Nephron progenitor cell (in vitro differentiated cells): ENCODE data around the gene ZDHHC8.

Experiments used
- DNase-seq: peaks from one replicate; pipeline ENCODE4 v3.0.0; 2021
- H3K27ac Mint-ChIP-seq: 2 replicates; pipeline ENCODE4 v1.8.0; 2021; ENCODE audit warnings: mild to moderate bottlenecking, moderate library complexity, mixed read lengths
- H3K27me3 Mint-ChIP-seq: 2 replicates; pipeline ENCODE4 v1.8.0; 2021; ENCODE audit warnings: mild to moderate bottlenecking, low read depth, mixed read lengths; ENCODE audit not compliant: poor library complexity
- H3K36me3 Mint-ChIP-seq: 2 replicates; pipeline ENCODE4 v1.8.0; 2021; ENCODE audit warnings: low read depth, mixed read lengths
- H3K4me1 Mint-ChIP-seq: 2 replicates; pipeline ENCODE4 v1.8.0; 2021; ENCODE audit warnings: mixed read lengths
- H3K4me3 Mint-ChIP-seq: 2 replicates; pipeline ENCODE4 v1.8.0; 2021; ENCODE audit warnings: mild to moderate bottlenecking, moderate library complexity, mixed read lengths
- H3K9me3 Mint-ChIP-seq: 2 replicates; pipeline ENCODE4 v1.8.0; 2021; ENCODE audit warnings: mild to moderate bottlenecking, moderate library complexity, mixed read lengths
- CTCF ChIP-seq: fragments of 200-600 bp; sonication (generic); IDR thresholded peaks from 2 replicates; pipeline ENCODE4 v1.5.0; 2021; ENCODE audit warnings: antibody characterized with exemption

ZDHHC8 gene

GRCh38 chr22:20172141-20172613 lies 40.6 kb downstream of the ZDHHC8 start:
- H3K9me3 Mint-ChIP-seq, result no peaks in the 10 kb centered on the region
- H3K27me3 Mint-ChIP-seq, result peaks cover 14% of the 10 kb centered on the region
- no peak overlapping the region for H3K27ac Mint-ChIP-seq

GRCh38 chr22:20173246-20173645 lies 41.6 kb downstream of the ZDHHC8 start:
- Mint-ChIP-seq H3K36me3 (no peaks in the 10 kb centered on the region), H3K27ac (peak overlapping the region; percentile 51)

More at GRCh38 chr22:20172141-20172613, 40.6 kb downstream of the ZDHHC8 start:
- no peak for DNase-seq
- TF ChIP-seq CTCF, result no peak
- Mint-ChIP-seq H3K4me3 (no peak overlapping the region), H3K4me1 (peaks cover 40% of the 10 kb centered on the region), H3K36me3 (no peaks in the 10 kb centered on the region)

GRCh38 chr22:20173772-20174171 lies 42.2 kb downstream of the ZDHHC8 start:
- TF ChIP-seq CTCF, result no peak
- Mint-ChIP-seq H3K9me3 (no peaks in the 10 kb centered on the region), H3K4me1 (peaks cover 51% of the 10 kb centered on the region), H3K27ac (peak overlapping the region; percentile 51), H3K27me3 (peaks cover 18% of the 10 kb centered on the region), H3K36me3 (no peaks in the 10 kb centered on the region), H3K4me3 (peak overlapping the region; percentile 52)
- DNase-seq, result no peak

More at GRCh38 chr22:20173246-20173645, 41.6 kb downstream of the ZDHHC8 start:
- no peaks in the 10 kb centered on the region for H3K9me3 Mint-ChIP-seq
- DNase-seq, result no peak
- peaks cover 18% of the 10 kb centered on the region for H3K27me3 Mint-ChIP-seq
- peaks cover 47% of the 10 kb centered on the region for H3K4me1 Mint-ChIP-seq
- no peak for TF ChIP-seq CTCF
- H3K4me3 Mint-ChIP-seq, result peak overlapping the region; percentile 52

GRCh38 chr22:20174785-20175596 lies 43.4 kb downstream of the ZDHHC8 start:
- Mint-ChIP-seq H3K27me3 (peaks cover 18% of the 10 kb centered on the region), H3K36me3 (no peaks in the 10 kb centered on the region), H3K4me1 (peaks cover 51% of the 10 kb centered on the region), H3K9me3 (no peaks in the 10 kb centered on the region), H3K27ac (no peak overlapping the region), H3K4me3 (no peak overlapping the region)
- TF ChIP-seq CTCF, result peak; percentile 8
- no peak for DNase-seq

GRCh38 chr22:20175597-20175900 lies 43.9 kb downstream of the ZDHHC8 start:
- Mint-ChIP-seq H3K9me3 (no peaks in the 10 kb centered on the region), H3K4me3 (no peak overlapping the region), H3K4me1 (peaks cover 48% of the 10 kb centered on the region), H3K27me3 (peaks cover 18% of the 10 kb centered on the region), H3K27ac (no peak overlapping the region), H3K36me3 (no peaks in the 10 kb centered on the region)
- no peak for DNase-seq
- no peak for TF ChIP-seq CTCF
